Neural crest cell (in vitro differentiated cells): ENCODE measurements around the gene MPST. TPM values are rescaled to one million over a fixed set of nuclear protein-coding genes. Genes with fewer than 3 reads are reported as not detected.

Source experiments
- DNase-seq: peaks from one replicate; pipeline ENCODE4 v3.0.0; 2021; ENCODE audit warnings: low read depth, mixed read lengths, low spot score
- H3K27ac Mint-ChIP-seq: one replicate; pipeline ENCODE4 v1.8.0; 2021; ENCODE audit warnings: mild to moderate bottlenecking, mixed read lengths; ENCODE audit not compliant: unreplicated experiment
- H3K27me3 Mint-ChIP-seq: 2 replicates; pipeline ENCODE4 v1.8.0; 2021; ENCODE audit warnings: low read depth, mild to moderate bottlenecking, mixed read lengths
- H3K36me3 Mint-ChIP-seq: 2 replicates; pipeline ENCODE4 v1.8.0; 2021; ENCODE audit warnings: low read depth, mild to moderate bottlenecking, mixed read lengths
- H3K4me1 Mint-ChIP-seq: 2 replicates; pipeline ENCODE4 v1.8.0; 2021; ENCODE audit warnings: mixed read lengths
- H3K4me3 Mint-ChIP-seq: one replicate; pipeline ENCODE4 v1.8.0; 2021; ENCODE audit warnings: mild to moderate bottlenecking, mixed read lengths
- H3K9me3 Mint-ChIP-seq: 2 replicates; pipeline ENCODE4 v1.8.0; 2021; ENCODE audit warnings: mixed read lengths
- CTCF ChIP-seq: fragments of 200-600 bp; sonication (generic); conservative IDR thresholded peaks from 2 replicates; pipeline ENCODE4 v1.5.0; 2021; ENCODE audit warnings: antibody characterized with exemption, mild to moderate bottlenecking
- total RNA-seq: library from RNA; stranded (reverse); gene quantifications from 2 replicates; pipeline ENCODE4 v1.2.1, GENCODE V29; 2021

Gene MPST
- total RNA-seq, 1 donor from 2014 or later: 103 TPM

GRCh38 chr22:37047006-37047405 is 27.5 kb downstream of the MPST start:
- no peak for TF ChIP-seq CTCF

GRCh38 chr22:37048133-37048532 is 28.6 kb downstream of the MPST start:
- Mint-ChIP-seq H3K27ac (no peak overlapping the region), H3K9me3 (no peaks in the 10 kb centered on the region), H3K27me3 (no peaks in the 10 kb centered on the region), H3K4me1 (peaks cover 8% of the 10 kb centered on the region), H3K4me3 (no peak overlapping the region), H3K36me3 (no peaks in the 10 kb centered on the region)
- no peak for TF ChIP-seq CTCF
- no peak for DNase-seq

More at GRCh38 chr22:37047006-37047405, 27.5 kb downstream of the MPST start:
- Mint-ChIP-seq H3K4me1 (no peaks in the 10 kb centered on the region), H3K27me3 (no peaks in the 10 kb centered on the region), H3K27ac (no peak overlapping the region), H3K9me3 (no peaks in the 10 kb centered on the region), H3K36me3 (no peaks in the 10 kb centered on the region), H3K4me3 (no peak overlapping the region)
- no peak for DNase-seq

GRCh38 chr22:37049224-37049623 is 29.7 kb downstream of the MPST start:
- Mint-ChIP-seq H3K36me3 (no peaks in the 10 kb centered on the region), H3K27ac (no peak overlapping the region)

GRCh38 chr22:37050913-37051312 is 31.4 kb downstream of the MPST start:
- Mint-ChIP-seq H3K9me3 (no peaks in the 10 kb centered on the region), H3K4me1 (peaks cover 8% of the 10 kb centered on the region), H3K4me3 (peak overlapping the region; percentile 89), H3K27me3 (no peaks in the 10 kb centered on the region), H3K27ac (no peak overlapping the region), H3K36me3 (peaks cover 2% of the 10 kb centered on the region)
- TF ChIP-seq CTCF: no peak
- no peak for DNase-seq

More at GRCh38 chr22:37049224-37049623, 29.7 kb downstream of the MPST start:
- Mint-ChIP-seq H3K27me3 (no peaks in the 10 kb centered on the region), H3K4me3 (no peak overlapping the region), H3K9me3 (no peaks in the 10 kb centered on the region), H3K4me1 (peaks cover 8% of the 10 kb centered on the region)
- no peak for DNase-seq
- TF ChIP-seq CTCF: no peak

- peak within 1 kb of the TSS; percentile 90 for H3K27ac Mint-ChIP-seq
- no peak for TF ChIP-seq CTCF
- no peaks in the 10 kb centered on the region for H3K27me3 Mint-ChIP-seq
- H3K36me3 Mint-ChIP-seq: peaks cover 2% of the 10 kb centered on the region
- DNase-seq: peak; percentile 51
- H3K9me3 Mint-ChIP-seq: no peaks in the 10 kb centered on the region
- peaks cover 8% of the 10 kb centered on the region for H3K4me1 Mint-ChIP-seq
- peak within 1 kb of the TSS; percentile 89 for H3K4me3 Mint-ChIP-seq
Measured at GRCh38 chr22:37051391-37052385, 32.1 kb downstream of the MPST start, which contains the start of gene KCTD17. TSS of gene KCTD17 (plus strand) at chr22:37051742. CDS start at chr22:37051761, 19 bp downstream.
